Endothelial cell of umbilical vein (primary cell): Measurements from ENCODE around the gene JCAD. TPM values are rescaled to one million over a fixed set of nuclear protein-coding genes. Genes with fewer than 3 reads are reported as not detected.

ENCODE experiments used
- BruUV-seq: library from RNA; stranded (reverse); fragments of 400-500 nt; replicated peaks from 2 replicates; lab custom pipeline; 2021; lab: Mats Ljungman, UMichigan
- CTCF ChIA-PET: fragments of 300-600, 350-600 bp; sonication (Branson Sonifier 250); formaldehyde crosslinking; loops from one replicate; lab custom pipeline; 2021; ENCODE audit warnings: antibody characterized with exemption, inconsistent platforms; lab: Charles Lee
- POLR2A ChIA-PET: fragments of 300-600, 350-600 bp; sonication (Branson Sonifier 250); formaldehyde crosslinking; loops from one replicate; lab custom pipeline; 2021; ENCODE audit warnings: antibody characterized with exemption, inconsistent platforms; lab: Charles Lee
- DNase-seq: peaks from one replicate; pipeline ENCODE4 v3.0.0-alpha.2; 2011; ENCODE audit warnings: low read depth, low spot score
- FAIRE-seq: peaks from 2 replicates; lab custom pipeline; 2011; peaks lifted over from hg19 to GRCh38; lab: Jason Lieb, UNC
- H2AFZ ChIP-seq: 2 replicates; pipeline ENCODE4 v1.6.0; 2012; ENCODE audit warnings: low read depth, low read length, control low read depth, inconsistent platforms
- H3K27ac ChIP-seq: 2 replicates; pipeline ENCODE4 v1.5.1; 2011; ENCODE audit warnings: low read depth, mild to moderate bottlenecking, control low read depth, low read length, moderate library complexity; ENCODE audit not compliant: insufficient read depth
- H3K27me3 ChIP-seq, 2 experiments: 2 replicates each; pipeline versions ENCODE4 v1.6.0 to v1.6.1; 2011; ENCODE audit warnings: low read length in 2 of 2, mixed read lengths in 1 of 2; ENCODE audit not compliant: control insufficient read depth in 2 of 2, insufficient read depth in 2 of 2
- H3K36me3 ChIP-seq, 2 experiments: 2 replicates in 1 of 2; 3 replicates in 1 of 2; pipeline ENCODE4 v1.5.1; 2011; ENCODE audit warnings: low read length in 2 of 2, mild to moderate bottlenecking in 1 of 2, moderate library complexity in 1 of 2; ENCODE audit not compliant: control insufficient read depth in 2 of 2, insufficient read depth in 2 of 2; ENCODE audit errors: extremely low read depth in 1 of 2
- H3K4me1 ChIP-seq: 3 replicates; pipeline ENCODE4 v1.5.1; 2011; ENCODE audit warnings: mild to moderate bottlenecking, low read length; ENCODE audit not compliant: control insufficient read depth, insufficient read depth; ENCODE audit errors: extremely low read depth
- H3K4me2 ChIP-seq: 2 replicates; pipeline ENCODE4 v1.6.1; 2011; ENCODE audit warnings: low read length, control low read depth, mixed read lengths; ENCODE audit not compliant: insufficient read depth
- H3K4me3 ChIP-seq, 3 experiments: fragments of 200-600 bp in 1 of 3; sonication (generic), shearing (Covaris generic) in 1 of 3; replicated peaks in 1 of 3; 2 replicates each; pipeline ENCODE4 v1.5.1; 2011 to 2016; ENCODE audit warnings: control low read depth in 3 of 3, low read length in 3 of 3, mild to moderate bottlenecking in 2 of 3, inconsistent platforms in 1 of 3, low read depth in 1 of 3, moderate library complexity in 1 of 3; ENCODE audit not compliant: insufficient read depth in 1 of 3
- H3K79me2 ChIP-seq: 2 replicates; pipeline ENCODE4 v1.6.0; 2012; ENCODE audit warnings: low read length, inconsistent platforms; ENCODE audit not compliant: control insufficient read depth, insufficient read depth
- H3K9ac ChIP-seq: replicated peaks from 2 replicates; pipeline ENCODE3; 2011; ENCODE audit warnings: low read length, control low read depth; ENCODE audit not compliant: insufficient read depth; ENCODE audit errors: extremely low read depth
- H3K9me1 ChIP-seq: replicated peaks from 3 replicates; pipeline ENCODE4 v1.6.0; 2011; ENCODE audit warnings: mild to moderate bottlenecking, low read length; ENCODE audit not compliant: control insufficient read depth, insufficient read depth; ENCODE audit errors: extremely low read depth
- H3K9me3 ChIP-seq: replicated peaks from 2 replicates; pipeline ENCODE4 v1.5.1; 2012; ENCODE audit warnings: low read length, inconsistent platforms; ENCODE audit not compliant: control insufficient read depth, insufficient read depth
- H4K20me1 ChIP-seq: replicated peaks from 2 replicates; pipeline ENCODE3; 2011; ENCODE audit warnings: mild to moderate bottlenecking, low read length; ENCODE audit not compliant: control insufficient read depth, insufficient read depth; ENCODE audit errors: extremely low read depth
- CTCF ChIP-seq, 2 donors: IDR thresholded peaks; 1 replicate in 1 of 2; 2 replicates in 1 of 2; pipeline ENCODE4 v1.5.1; 2011; ENCODE audit warnings: low read length in 2 of 2, mild to moderate bottlenecking in 2 of 2, moderate library complexity in 2 of 2, control low read depth in 1 of 2, inconsistent platforms in 1 of 2, low read depth in 1 of 2; ENCODE audit not compliant: insufficient read depth in 1 of 2; ENCODE audit errors: extremely low read depth in 1 of 2
- EZH2 ChIP-seq: IDR thresholded peaks from 2 replicates; pipeline ENCODE4 v1.6.1; 2012; ENCODE audit warnings: borderline replicate concordance, low read depth, mild to moderate bottlenecking, moderate library complexity, low read length, inconsistent platforms; ENCODE audit not compliant: severe bottlenecking
- FOS ChIP-seq: IDR thresholded peaks from 2 replicates; pipeline ENCODE4 v1.6.1; 2011; ENCODE audit warnings: mild to moderate bottlenecking, low read length, moderate library complexity, borderline replicate concordance; ENCODE audit not compliant: insufficient read depth
- GATA2 ChIP-seq: IDR thresholded peaks from 2 replicates; pipeline ENCODE4 v1.7.0; 2011; ENCODE audit warnings: low read depth, mild to moderate bottlenecking, moderate library complexity, mixed read lengths, low read length; ENCODE audit not compliant: insufficient read length, insufficient read depth
- JUN ChIP-seq: IDR thresholded peaks from 2 replicates; pipeline ENCODE4 v1.6.1; 2011; ENCODE audit warnings: borderline replicate concordance, low read depth; ENCODE audit not compliant: insufficient read length, insufficient read depth
- MAX ChIP-seq: IDR thresholded peaks from 2 replicates; pipeline ENCODE4 v1.6.1; 2011; ENCODE audit not compliant: insufficient read depth, insufficient read length
- MYC ChIP-seq: IDR thresholded peaks from one replicate; pipeline ENCODE4 v1.6.1; 2011; ENCODE audit warnings: mild to moderate bottlenecking, low read depth, low read length
- POLR2A ChIP-seq: IDR thresholded peaks from 2 replicates; pipeline ENCODE4 v1.6.1; 2012; ENCODE audit warnings: low read depth, mild to moderate bottlenecking, control low read depth, low read length
- POLR2AphosphoS5 ChIP-seq: IDR thresholded peaks from 2 replicates; pipeline ENCODE4 v1.6.1; 2012; ENCODE audit warnings: low read depth, mild to moderate bottlenecking, control low read depth, low read length, moderate library complexity; ENCODE audit not compliant: insufficient read depth
- dilution Hi-C: fragments of 300-500 bp; cut with MboI; formaldehyde crosslinking; loops from one replicate; pipeline ENCODE4 v1.15.0; 2019; ENCODE audit warnings: low sequenced_read_pairs; ENCODE audit not compliant: extremely low pct_ligation_motif_present
- intact Hi-C: fragments of 100-400 bp; cut with micrococcal nuclease; formaldehyde crosslinking; loops from one replicate; pipeline ENCODE4 v1.10.0; 2022
- polyA plus RNA-seq, 4 experiments: library from polyadenylated mRNA; depleted of rRNA in 3 of 4; stranded (reverse) in 3 of 4; unstranded in 1 of 4; fragments of >200 nt; gene quantifications; 2 replicates each; pipeline versions ENCODE4 v1.2.1 to v1.2.3, GENCODE V29; 2011 to 2012; ENCODE audit warnings: missing spikeins in 1 of 4
- total RNA-seq: library from RNA; stranded (reverse); gene quantifications from 2 replicates; pipeline ENCODE4 v1.2.3, GENCODE V29; 2021

The JCAD gene
- total and polyA plus RNA-seq, 2 donors (not counting 3 experiments of a cell fraction or from before 2014, with no cell fraction given), result 17.5 to 76.3 TPM

- H3K4me3 ChIP-seq, result no peak overlapping the region
- CTCF ChIA-PET, result no interaction called here
Measured at GRCh38 chr10:29976134-29976533, 83.3 kb downstream of the JCAD start.

More at GRCh38 chr10:29976134-29976533, 83.3 kb downstream of the JCAD start:
- Histone ChIP-seq H3K9ac (no peak overlapping the region), H3K4me2 (no peak overlapping the region), H3K9me1 (no peaks in the 10 kb centered on the region), H3K9me3 (no peaks in the 10 kb centered on the region), H3K27ac (no peak overlapping the region), H3K79me2 (no peaks in the 10 kb centered on the region), H2AFZ (no peak overlapping the region), H4K20me1 (no peaks in the 10 kb centered on the region), H3K4me1 (no peaks in the 10 kb centered on the region), H3K36me3 (no peaks in the 10 kb centered on the region), H3K27me3 (no peaks in the 10 kb centered on the region)
- no peak for DNase-seq
- no peak for FAIRE-seq
- POLR2A ChIA-PET, result no interaction called here
- intact Hi-C loops, result no loop called here
- no peak for TF ChIP-seq FOS
- no peak for TF ChIP-seq GATA2
- TF ChIP-seq JUN, result no peak
- no peak for TF ChIP-seq POLR2A
- TF ChIP-seq CTCF (IDR thresholded peaks at IDR 0.05; ENCODE audit: extremely low read depth in 1 of 2, insufficient read depth in 1 of 2, low read depth in 1 of 2, low read length in 2 of 2), result no peak
- TF ChIP-seq MYC, result no peak
- no peak for TF ChIP-seq EZH2
- no peak for TF ChIP-seq POLR2AphosphoS5
- TF ChIP-seq MAX, result no peak
- BruUV-seq, result no TSS peak
- dilution Hi-C loops, result no loop called here
